Measurements from ENCODE around the gene ITPKA.

Gene ITPKA

DNA sequence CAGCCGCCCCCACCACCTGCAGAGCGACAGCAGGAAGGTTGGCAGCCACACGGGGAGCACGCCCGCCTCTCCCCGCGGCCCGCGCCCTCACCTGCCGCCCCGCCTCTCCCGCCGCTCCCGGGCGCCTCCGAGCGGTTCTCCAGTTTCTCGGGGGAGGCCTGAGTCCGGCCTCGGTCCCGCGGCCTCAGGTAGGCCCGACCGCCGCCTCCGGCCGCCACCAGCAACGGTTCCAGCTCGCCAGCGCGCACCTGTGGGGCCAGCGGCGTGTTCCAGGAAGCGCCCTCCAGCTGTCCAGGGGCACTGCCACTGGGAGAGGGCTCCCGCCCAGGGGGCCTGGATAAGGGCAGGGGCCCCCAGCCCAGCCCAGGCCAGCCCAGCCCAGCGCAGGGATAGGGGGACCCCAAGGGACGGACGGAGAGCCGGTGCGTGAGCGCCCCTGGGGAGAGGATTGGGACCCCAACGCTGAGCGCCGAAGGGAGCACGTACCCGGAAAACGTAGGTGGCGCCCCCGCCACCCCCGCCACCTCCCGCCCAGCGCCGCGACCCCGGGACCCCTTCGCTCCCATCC lies 17.7 kb downstream of the ITPKA start:
- DNase-seq (ENCODE audit: low read depth in 2 of 2) = no peak

DNA sequence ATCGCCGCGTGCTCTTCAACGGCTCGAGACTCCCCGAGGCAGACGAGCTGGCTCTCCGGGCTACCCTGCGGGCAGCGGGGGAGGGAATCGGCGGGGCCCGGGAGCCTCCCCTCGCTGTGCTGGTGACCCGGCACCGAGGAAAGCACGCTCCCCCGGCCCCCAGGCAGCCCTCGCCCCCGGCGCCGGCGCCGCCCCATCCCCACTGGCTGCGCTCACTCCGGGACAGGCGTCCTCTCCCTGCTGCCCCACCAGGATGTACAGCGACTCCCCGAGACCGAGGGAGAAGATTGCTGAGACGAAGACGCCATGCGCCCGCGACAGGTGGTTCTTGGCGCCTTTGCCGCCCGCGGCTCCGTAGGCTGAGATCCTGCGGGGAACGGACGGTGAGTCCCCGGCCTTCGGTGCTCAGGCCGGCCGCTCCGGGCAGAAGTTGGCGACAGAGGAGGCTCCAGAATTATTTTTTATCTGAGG lies 18.3 kb downstream of the ITPKA start:
- DNase-seq (ENCODE audit: low read depth in 2 of 2) = no peak

DNA sequence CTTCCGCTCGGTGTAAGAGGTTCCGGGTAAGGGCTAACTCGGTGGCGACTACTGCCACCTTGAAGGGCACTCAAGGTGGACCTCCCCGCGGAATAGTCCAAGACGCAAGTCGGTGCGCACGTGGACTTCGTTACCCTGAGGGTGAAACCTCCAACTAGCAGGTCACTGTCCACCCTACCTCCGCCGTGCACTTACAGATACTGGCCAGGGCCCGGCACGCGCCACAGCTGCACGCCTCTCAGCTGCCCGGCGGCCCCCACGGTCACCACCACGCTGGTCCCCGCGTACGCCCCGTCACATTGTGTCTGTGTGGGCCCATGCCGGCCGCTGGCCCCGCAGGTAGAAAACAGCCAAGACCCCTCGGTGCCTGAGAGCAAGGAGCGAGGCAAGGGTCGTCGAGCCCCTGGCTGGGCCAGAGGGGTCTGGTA lies 18.9 kb downstream of the ITPKA start:
- DNase-seq (ENCODE audit: low read depth in 2 of 2) = no peak

DNA sequence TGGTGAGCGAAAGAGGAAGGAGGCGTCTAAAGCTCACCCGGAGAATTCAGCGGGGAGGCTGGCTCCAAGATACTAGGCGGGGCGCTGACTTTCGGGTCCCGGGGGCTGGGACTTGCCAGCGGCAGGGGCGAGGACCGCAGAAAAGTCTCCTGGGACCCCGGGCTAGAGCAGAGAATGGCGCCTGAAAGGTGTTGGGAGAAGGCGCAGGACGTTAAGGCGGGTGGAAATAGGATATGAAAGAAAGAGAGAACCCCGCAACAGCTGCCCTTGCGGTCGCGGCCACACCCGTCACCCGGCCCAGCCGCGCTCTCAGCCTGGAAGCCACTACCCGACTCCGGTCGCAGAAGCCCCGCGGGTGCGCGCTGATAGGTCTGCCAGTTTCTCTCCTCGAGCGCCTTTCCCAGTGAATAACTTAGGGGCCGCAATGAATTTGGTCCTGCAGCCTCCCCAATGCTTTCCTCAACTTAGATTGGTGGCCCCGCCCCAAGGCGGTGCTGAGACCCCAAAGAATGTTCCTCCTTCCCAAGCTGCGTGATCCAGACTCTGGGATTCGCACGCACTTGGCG lies 19.3 kb downstream of the ITPKA start:
- no peak for DNase-seq (ENCODE audit: low read depth in 2 of 2)

DNA sequence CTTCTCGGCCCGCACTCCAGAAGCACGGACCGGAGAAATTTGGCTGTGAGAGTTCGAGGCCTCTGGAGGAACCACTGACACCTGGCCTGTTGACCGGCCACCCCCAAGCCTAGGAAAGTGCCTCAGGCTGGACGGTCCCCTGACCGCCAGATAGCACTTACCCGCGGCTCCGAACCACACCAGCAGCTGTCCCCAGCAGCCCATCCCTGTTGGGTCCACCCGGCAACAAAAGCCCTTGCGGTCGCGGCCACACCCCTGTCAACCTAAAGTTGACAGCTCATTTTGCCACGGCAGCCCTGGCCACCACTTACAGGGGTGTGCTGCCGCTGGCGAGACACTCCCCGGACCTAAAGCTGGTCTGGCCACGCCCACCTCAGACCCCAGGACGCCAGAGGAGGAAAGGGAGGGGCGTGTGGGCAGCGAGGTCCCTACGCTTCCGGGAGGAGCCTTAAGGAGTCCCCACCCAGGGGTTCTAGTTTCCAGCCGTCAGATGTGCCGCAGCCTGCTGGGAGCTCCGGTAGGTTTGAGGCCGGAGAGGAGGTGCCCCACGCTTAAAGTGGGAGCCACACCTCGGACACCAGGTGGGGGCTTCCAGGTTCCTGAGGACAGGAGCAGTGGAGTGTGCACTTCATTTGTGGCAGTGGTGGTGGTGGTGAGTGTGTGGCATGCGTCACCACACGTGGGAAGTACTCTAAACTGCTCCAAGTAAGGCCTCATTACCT lies 20.0 kb downstream of the ITPKA start, which contains the start of gene LTK:
Gene LTK (minus strand): TSS at position 322 of the 722 bp plus-strand sequence. CDS start 118 bp downstream, at position 204.
- no peak for DNase-seq (ENCODE audit: low read depth in 2 of 2)

DNA sequence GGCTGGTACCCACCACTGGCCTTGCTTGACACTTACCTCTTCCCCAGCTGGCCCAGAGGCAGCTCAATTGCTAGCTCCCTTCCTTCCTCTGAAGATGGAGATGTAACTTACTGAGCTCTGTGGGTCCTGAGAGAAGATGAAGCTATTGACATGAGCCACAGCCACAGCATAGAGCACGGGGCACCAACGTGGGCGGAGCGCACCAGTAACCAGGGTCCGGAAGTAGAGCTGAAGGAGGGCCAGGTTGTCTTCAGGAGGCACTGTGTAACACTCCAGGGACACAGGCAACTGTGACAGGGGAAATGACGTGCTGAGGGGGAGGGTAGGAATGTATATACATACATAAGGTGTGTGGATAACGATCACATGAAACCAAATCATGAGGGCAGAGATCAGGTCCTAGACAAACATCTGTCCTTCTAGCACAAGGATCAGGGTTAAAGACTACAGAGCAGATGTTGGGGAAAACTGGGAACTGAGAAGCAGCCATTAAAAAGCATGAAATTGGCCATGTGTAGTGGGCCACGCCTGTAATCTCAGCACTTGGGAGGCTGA lies 24.3 kb downstream of the ITPKA start:
- no peak for DNase-seq (ENCODE audit: low read depth in 2 of 2)

DNA sequence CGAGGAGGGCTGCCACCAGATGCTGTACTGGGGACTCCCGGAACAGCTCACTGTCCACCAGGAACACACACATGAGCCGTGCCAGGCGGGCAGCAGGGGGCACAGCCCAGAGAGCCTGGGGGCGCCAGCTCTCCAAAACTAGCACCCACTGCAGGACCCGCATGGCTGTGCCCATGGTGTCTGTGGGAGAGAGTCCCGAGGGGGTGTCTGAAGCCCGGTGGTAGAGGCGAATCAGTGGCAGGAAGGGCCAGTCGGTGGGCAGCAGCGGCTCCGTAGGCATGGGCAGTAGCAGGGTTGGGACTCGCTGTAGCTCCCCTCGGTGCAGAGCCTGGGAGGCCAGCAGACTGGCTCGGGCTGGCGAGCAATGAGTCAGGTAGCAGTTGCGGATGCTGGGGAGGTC lies 27.0 kb downstream of the ITPKA start:
- no peak for DNase-seq (ENCODE audit: low read depth in 2 of 2)

DNA sequence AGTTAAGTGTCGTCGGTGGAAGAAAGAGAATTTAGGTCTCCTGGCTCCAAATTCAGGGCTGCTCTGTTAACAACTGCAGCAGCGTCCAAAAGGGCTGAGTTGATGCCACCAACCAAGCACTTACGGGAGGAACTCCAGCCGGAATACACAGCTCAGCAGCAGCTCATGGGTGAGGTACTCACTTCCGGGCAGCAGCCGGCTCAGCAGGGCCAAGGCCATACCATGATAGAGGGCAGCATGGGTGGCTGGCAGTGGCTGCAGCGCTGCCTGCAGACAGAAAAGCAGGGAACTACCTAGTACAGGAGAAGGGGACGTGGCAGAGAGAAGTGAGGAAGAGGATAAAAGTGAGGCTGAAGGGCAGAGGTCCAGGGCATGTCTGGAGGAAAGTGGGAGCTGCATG lies 27.9 kb downstream of the ITPKA start:
- no peak for DNase-seq (ENCODE audit: low read depth in 2 of 2)

DNA sequence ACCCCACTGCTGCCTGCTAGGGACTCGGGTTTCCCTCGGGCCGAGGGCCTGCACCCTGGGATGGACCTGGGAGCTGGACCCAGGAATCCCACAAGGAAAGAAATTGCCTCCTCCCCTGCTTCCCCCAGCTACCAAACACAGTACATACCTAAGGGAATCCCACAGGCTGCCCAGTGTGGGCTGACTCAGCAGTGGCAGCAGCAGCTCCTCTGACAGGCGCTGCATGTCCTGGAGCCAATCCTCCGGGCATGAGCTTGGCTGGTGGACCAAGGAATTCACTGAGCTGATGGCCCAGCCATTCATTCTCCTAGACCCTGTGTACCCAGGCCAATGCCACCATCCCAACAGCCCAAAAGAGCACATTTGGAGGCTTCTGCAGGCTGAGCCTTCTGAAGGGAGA lies 29.4 kb downstream of the ITPKA start:
- DNase-seq (ENCODE audit: low read depth in 2 of 2) = no peak

DNA sequence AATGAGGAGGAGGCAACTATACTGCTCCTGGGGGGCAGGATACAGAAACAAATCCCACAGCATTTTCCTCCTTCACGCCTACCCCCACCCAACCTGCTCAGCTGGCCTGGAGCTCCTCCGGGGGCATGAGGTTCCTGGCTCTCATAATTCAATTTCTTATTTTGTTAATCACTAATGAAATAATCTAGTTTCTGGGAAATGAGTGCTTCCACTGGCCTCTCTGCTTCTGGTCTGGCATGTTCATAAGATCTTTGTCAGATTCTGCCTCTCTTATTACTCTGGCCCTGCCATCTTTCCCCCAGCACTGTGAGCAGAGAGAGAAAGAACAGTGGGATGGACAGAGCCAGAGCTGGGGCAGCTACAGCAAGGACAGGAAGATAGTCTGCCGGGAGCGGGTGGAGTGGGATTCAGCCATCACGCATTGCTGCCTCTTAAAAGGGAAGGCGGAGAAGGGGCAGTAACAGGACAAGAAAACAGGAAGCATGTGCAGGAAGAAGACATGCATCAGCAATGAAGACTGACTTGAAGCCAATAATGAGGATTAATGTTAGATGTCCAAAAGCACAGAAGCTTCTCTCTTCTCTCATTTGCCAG lies 36.8 kb downstream of the ITPKA start:
- DNase-seq (ENCODE audit: low read depth in 2 of 2) = no peak

DNA sequence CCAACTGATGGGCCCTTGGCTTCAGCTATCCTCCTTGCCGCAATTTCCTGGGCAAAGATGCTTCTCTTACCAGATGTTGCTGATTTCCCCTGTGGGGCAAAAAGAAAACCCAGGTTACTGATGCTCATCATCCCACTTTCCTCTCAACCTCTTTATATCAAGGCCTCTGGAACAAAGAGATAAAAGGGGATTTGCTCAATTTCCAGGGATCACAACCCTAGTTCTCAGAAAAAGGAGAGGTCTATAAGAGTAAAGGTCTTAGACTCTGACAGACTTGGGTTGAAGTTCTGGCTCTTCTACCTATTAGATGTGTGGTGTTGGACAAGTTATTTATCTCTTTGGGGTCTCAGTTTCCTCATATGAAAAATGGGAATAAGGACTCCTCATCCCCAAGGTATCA lies 41.9 kb downstream of the ITPKA start:
- DNase-seq (ENCODE audit: low read depth in 2 of 2) = no peak

DNA sequence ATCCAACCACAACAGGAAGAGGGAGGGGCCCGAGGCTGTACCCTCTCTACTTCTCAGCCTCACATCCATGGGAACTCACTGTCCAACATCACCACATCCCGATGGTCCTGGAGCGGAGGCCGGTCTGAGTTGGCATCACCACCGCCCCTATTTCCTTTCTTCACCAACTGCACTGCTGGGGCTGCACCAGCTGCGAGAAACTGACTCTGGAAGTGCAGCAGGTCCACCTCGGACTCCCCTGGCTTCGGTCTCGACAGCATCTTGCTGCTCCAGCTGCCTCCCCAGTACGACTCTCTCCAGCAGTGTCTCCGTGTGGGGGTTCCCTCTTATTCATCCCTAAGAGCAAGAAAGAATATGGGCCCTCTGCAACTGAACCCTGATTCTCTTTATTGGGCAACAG lies 43.2 kb downstream of the ITPKA start:
- no peak for DNase-seq (ENCODE audit: low read depth in 2 of 2)

DNA sequence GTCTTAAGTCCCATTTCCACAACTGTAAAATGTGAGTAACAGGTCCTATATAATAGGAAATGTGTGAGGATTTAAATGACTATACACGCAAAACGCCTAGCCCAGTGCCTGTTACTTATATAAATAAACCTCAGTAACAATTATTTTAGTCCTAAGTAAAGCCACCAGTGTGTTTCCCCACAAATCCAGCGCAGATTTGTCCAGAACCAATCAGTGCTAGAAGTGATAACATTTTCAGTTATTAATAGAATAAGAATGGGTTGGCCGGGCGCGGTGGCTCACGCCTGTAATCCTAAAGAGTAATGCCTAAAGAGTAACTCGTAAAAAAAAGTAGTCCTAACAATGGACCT lies 49.8 kb downstream of the ITPKA start:
- no peak for DNase-seq (ENCODE audit: low read depth in 2 of 2)

DNA sequence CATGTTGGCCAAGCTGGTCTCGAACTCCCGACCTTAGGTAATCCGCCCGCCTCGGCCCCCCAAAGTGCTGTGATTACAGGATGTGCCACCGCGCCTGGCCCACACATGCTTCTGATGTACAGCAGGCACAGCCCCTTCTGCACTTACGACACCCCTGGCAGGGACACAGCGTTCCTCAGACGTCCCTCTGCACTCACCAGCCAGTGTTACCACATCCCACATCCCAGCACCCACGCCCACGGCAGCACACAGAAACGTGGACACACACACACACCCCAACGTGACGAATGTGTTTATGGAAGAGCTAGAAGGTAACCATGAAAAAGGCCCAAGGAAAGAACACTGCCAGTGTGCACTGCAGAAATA lies 51.0 kb downstream of the ITPKA start:
- no peak for DNase-seq (ENCODE audit: low read depth in 2 of 2)

DNA sequence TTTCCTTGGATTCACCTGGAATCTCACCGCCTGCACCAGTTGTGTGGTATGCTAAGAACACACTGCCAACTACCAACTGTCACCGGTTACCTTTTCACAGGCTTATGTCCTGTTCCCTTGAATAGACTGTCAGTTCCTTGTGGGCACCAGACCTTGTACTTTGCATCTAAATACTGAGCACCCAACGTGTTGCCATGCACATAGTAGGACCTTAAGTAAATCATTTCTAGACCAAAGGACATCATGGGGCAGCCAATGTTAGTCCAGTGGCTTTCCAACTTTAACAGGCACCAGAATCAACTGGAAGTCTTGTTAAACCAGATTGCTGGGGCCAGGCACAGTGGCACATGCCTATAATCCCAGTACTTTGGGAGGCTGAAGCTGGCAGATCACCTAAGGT lies 51.5 kb downstream of the ITPKA start:
- DNase-seq (ENCODE audit: low read depth in 2 of 2) = no peak

DNA sequence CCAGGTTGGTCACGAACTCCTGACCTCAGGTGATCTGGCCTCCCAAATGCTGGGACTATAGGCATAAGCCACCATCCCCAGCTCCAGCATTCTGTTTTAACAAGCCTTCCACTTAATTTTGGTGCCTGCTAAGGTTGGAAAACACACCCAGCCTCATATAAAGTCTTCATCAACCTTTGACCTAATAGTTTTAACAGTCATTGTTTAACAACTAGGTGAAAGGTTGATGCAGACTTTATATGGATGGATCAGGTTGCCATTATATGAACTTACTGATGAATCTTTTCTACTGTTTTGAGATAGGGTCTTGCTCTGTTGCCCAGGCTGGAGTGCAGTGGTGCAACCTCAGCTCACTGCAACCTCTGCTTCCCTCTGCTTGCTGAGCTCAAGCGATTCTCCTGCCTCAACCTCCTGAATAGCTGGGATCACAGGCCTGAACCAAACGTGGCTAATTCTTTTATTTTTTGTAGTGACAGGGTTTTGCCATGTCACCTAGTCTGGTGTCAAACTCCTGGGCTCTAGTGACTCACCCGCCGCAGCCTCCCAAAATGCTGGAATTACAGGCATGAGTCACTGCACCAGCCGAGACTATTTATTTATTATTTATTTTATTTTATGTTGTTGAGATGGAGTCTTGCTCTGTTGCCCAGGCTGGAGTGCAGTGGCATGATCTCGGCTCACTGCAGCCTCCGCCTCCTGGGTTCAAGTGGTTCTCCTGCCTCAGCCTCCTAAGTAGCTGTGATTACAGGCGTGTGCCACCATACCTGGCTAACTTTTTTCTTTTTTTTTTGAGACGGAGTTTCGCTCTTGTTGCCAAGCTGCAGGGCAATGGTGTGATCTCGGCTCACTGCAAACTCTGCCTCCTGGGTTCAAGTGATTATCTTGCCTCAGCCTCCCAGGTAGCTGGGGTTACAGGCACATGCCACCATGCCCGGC lies 53.4 kb downstream of the ITPKA start:
- DNase-seq (ENCODE audit: low read depth in 2 of 2) = no peak

DNA sequence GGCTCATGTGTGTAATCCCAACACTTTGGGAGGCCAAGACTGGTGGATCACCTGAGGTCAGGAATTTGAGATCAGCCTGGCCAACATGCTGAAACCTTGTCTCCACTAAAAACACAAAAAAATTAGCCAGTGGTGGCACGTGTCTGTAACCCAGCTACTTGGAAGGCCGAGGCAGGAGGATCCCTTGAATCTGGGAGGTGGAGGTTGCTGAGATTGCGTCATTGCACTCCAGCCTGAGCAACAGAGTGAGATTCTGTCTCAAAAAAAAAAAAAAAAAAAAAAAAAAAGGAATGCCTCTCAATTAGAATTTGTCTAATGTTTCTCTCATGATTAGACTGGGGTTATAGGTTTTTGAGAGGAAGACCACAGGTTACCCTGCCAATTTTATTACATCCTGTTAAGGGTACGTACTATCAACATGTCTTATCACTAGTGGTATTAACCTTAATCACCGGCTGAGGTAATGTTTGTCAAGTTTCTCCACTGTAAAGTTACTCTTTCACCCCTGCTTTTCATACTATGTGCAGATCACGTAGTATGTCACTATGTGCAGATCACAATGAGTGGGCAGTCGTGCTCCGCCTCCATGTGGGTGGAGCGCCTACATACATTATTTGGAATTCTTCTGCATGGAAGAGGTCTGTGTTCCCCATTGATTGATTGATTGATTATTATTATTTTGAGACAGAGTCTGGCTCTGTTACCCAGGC lies 56.5 kb downstream of the ITPKA start:
- DNase-seq (ENCODE audit: low read depth in 2 of 2) = no peak
